Measurements from ENCODE around the gene CIB2.

- TF ChIP-seq CTCF (IDR thresholded peaks at IDR 0.05) (no peak), EP300 (IDR thresholded peaks at IDR 0.05) (peak; percentile 32), POLR2A (IDR thresholded peaks at IDR 0.05) (peak; percentile 31)
Measured at GRCh38 chr15:78072080-78072892, 59.0 kb downstream of the CIB2 start.
